Gastroesophageal sphincter (tissue), 4 donors: ENCODE results near the gene FAM216B. TPM values are rescaled to one million over a fixed set of nuclear protein-coding genes. Genes with fewer than 3 reads are reported as not detected.

Experiments
- ATAC-seq: fragments of 150-250 bp; one replicate; pipeline ENCODE4 v1.9.1; 2016; ENCODE audit warnings: mild to moderate bottlenecking, moderate library complexity
- H3K27ac ChIP-seq, 4 donors: fragments of 200-600 bp; sonication (generic) in 3 of 4; 1 replicate in 3 of 4; 2 replicates in 1 of 4; pipeline ENCODE4 v1.5.1; 2016 to 2019
- H3K27me3 ChIP-seq: fragments of 200-600 bp; sonication (generic); one replicate; pipeline ENCODE4 v1.5.1; 2019
- H3K36me3 ChIP-seq, 2 donors: fragments of 200-600 bp; sonication (generic); one replicate each; pipeline ENCODE4 v1.5.1; 2019; ENCODE audit warnings: control low read depth in 1 of 2
- H3K4me1 ChIP-seq, 3 donors: fragments of 200-600 bp; sonication (generic); 1 replicate in 2 of 3; 2 replicates in 1 of 3; pipeline ENCODE4 v1.5.1; 2016 to 2019; ENCODE audit warnings: control low read depth in 2 of 3
- H3K4me3 ChIP-seq, 2 donors: fragments of 200-600 bp; sonication (generic); one replicate each; pipeline ENCODE4 v1.5.1; 2019; ENCODE audit warnings: mild to moderate bottlenecking in 1 of 2, moderate library complexity in 1 of 2
- H3K9me3 ChIP-seq, 3 donors: fragments of 200-600 bp; sonication (generic); one replicate each; pipeline ENCODE4 v1.5.1; 2017 to 2019; ENCODE audit warnings: control low read depth in 2 of 3
- CTCF ChIP-seq, 4 experiments: fragments of 200-600 bp in 2 of 4; fragments of 450-650 bp in 2 of 4; sonication (generic) in 1 of 4; IDR thresholded peaks; one replicate each; pipeline ENCODE4 v1.5.1; 2017 to 2019; ENCODE audit warnings: antibody characterized with exemption in 4 of 4, mild to moderate bottlenecking in 2 of 4, moderate library complexity in 2 of 4
- EP300 ChIP-seq: sonication (generic); formaldehyde crosslinking; IDR thresholded peaks from one replicate; pipeline ENCODE4 v1.6.1; 2017; ENCODE audit warnings: antibody characterized with exemption, mild to moderate bottlenecking
- POLR2A ChIP-seq, 2 donors: fragments of 450-650 bp; IDR thresholded peaks; one replicate each; pipeline ENCODE4 v1.6.1; 2017; ENCODE audit warnings: antibody characterized with exemption in 2 of 2, mild to moderate bottlenecking in 2 of 2, moderate library complexity in 1 of 2
- POLR2AphosphoS5 ChIP-seq: sonication (generic); formaldehyde crosslinking; IDR thresholded peaks from one replicate; pipeline ENCODE4 v1.6.1; 2017; ENCODE audit warnings: antibody characterized with exemption
- WGBS, 2 donors: methylation state at CpG; one replicate each; pipeline ENCODE4 v1.1.5; 2018; ENCODE audit warnings: low coverage in 1 of 2; 5-methylcytosine and 5-hydroxymethylcytosine counted together
- total RNA-seq, 4 donors: library from RNA; depleted of rRNA; stranded (reverse); fragments of >200 nt; gene quantifications; one replicate each; pipeline ENCODE4 v1.1.0, GENCODE V29; 2016

FAM216B gene
- total RNA-seq, 4 donors from 2014 or later = not detected

DNA sequence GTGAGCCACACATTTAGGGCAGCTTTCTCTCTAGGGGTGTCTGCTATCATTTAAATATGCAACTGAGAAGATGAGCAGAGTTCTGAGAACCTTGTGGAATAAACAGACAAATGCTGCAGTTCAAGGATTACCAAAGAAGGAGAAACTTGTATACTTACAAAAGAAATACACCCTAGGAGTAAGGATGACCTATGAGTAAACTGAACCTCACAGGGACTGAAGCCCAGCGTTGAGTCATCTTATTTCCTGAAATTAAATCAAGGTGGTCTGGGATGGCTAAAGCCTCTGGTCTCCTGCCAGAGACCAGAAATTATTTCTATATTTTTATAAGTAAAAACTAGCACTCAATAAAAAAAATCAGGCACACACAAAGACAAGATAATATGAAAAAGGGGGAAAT is 40.1 kb downstream of the FAM216B start:
- Histone ChIP-seq H3K27me3 (no peaks in the 10 kb centered on the region), H3K27ac (no peak overlapping the region), H3K9me3 (peaks cover 0 to 4% (median 0%) of the 10 kb centered on the region in 3 donors), H3K4me3 (no peak overlapping the region), H3K36me3 (no peaks in the 10 kb centered on the region), H3K4me1 (no peaks in the 10 kb centered on the region)
- no peak for TF ChIP-seq EP300
- TF ChIP-seq POLR2A (IDR thresholded peaks at IDR 0.05) = no peak
- TF ChIP-seq POLR2AphosphoS5 = no peak
- no peak for TF ChIP-seq CTCF (IDR thresholded peaks at IDR 0.05)
- 90% methylated on average over 1 of the region's 1 CpG; no CpG with 5 or more reads in 1 of the 2 donors for WGBS, 2 donors
- no peak for ATAC-seq

- TF ChIP-seq POLR2AphosphoS5 (no peak), EP300 (no peak), CTCF (IDR thresholded peaks at IDR 0.05) (no peak), POLR2A (IDR thresholded peaks at IDR 0.05) (no peak)
- no peaks in the 10 kb centered on the region for H3K36me3 ChIP-seq
- H3K27me3 ChIP-seq = no peaks in the 10 kb centered on the region
- H3K27ac ChIP-seq = no peak overlapping the region
- H3K9me3 ChIP-seq = no peaks in the 10 kb centered on the region
- no peak overlapping the region for H3K4me3 ChIP-seq
- WGBS, 2 donors = 48 to 65% methylated on average over 7 to 10 of the region's 10 CpGs
- no peaks in the 10 kb centered on the region for H3K4me1 ChIP-seq
- ATAC-seq = no peak
Measured at GRCh38 chr13:42832341-42833096, 51.1 kb downstream of the FAM216B start.

GRCh38 chr13:42834946-42835345 is 53.6 kb downstream of the FAM216B start:
- Histone ChIP-seq H3K27ac (no peak overlapping the region), H3K36me3 (no peaks in the 10 kb centered on the region), H3K4me3 (no peak overlapping the region), H3K27me3 (no peaks in the 10 kb centered on the region), H3K9me3 (no peaks in the 10 kb centered on the region), H3K4me1 (no peaks in the 10 kb centered on the region)
- WGBS, 2 donors = 86 to 100% methylated on average over 1 to 3 of the region's 3 CpGs
- no peak for ATAC-seq
- TF ChIP-seq POLR2AphosphoS5 = no peak

DNA sequence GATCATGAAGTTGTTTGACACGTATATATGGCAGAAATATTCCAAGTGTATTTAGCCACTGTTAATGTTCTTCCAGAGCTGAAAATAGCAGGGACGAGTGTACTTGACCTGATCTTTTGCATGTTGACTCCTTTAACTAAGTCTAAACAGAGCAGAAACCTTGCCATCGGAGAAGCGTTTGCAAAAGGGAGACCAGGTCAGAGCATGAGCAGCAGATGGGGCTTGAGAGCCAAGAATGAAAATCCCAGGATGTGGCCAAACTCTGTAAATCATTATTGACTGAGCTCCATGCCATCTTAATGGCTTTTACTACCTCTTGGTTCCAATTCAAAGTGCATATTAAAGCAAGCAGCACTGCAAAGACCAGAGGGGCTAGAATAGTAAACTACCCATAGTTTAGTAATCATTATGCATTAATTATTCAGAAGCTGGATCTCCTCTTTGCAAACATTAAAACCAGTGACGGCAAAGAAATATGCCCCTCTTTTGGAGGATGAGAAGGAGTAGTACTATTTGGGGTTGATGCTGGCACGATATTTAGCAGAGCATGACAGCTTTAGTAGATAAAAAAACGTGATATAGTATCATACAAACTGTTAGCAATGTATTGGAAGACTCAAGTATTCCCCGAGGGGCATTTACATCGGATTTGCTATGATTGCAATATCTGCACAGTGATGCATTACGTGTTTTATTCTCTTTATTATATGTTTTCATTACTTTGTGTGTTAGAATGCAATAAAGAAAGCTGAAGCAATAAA is 55.7 kb downstream of the FAM216B start:
- H3K4me3 ChIP-seq = no peak overlapping the region
- no peak for ATAC-seq
- H3K27me3 ChIP-seq = no peaks in the 10 kb centered on the region
- TF ChIP-seq POLR2A (IDR thresholded peaks at IDR 0.05) = no peak
- peak in 1 of 4 experiments; percentile 16 for TF ChIP-seq CTCF (IDR thresholded peaks at IDR 0.05)
- TF ChIP-seq EP300 = no peak
- no peak for TF ChIP-seq POLR2AphosphoS5
- WGBS, 2 donors = 45 to 60% methylated on average over 8 to 10 of the region's 10 CpGs
- H3K4me1 ChIP-seq = no peaks in the 10 kb centered on the region
- H3K9me3 ChIP-seq = no peaks in the 10 kb centered on the region
- no peaks in the 10 kb centered on the region for H3K36me3 ChIP-seq
- no peak overlapping the region for H3K27ac ChIP-seq

Other genes with a start within 250 kb of the FAM216B start
- under 1 TPM in 1 of 4 donors, not detected in 3; 0.59 TPM for gene TNFSF11, start 207.4 kb upstream of the FAM216B start, total RNA-seq
- 10 to 100 TPM in 1 of 4 donors, 1 to 10 TPM in 3; 6.1 to 13.3 (median 7.8) TPM for gene EPSTI1, start 210.7 kb downstream of the FAM216B start, total RNA-seq
- 10 to 100 TPM in 3 of 4 donors, 1 to 10 TPM in 1; 9.3 to 21.6 (median 12.7) TPM for gene DNAJC15, start 242.0 kb downstream of the FAM216B start, total RNA-seq